Fibroblast of pulmonary artery (primary cell): ENCODE data around the gene TMEM115.
A peak's percentile ranks its signal among the peaks of the same experiment; 100 is the strongest.

ENCODE experiments used
- DNase-seq: peaks from one replicate; pipeline ENCODE4 v3.0.0-alpha.2; 2010; ENCODE audit warnings: low read depth
- H3K4me3 ChIP-seq: replicated peaks from 2 replicates; pipeline ENCODE4 v1.5.1; 2011; ENCODE audit warnings: low read depth, mild to moderate bottlenecking, control low read depth, low read length, moderate library complexity
- TF ChIP-seq, protein P1 (sequence below): IDR thresholded peaks from 2 replicates; pipeline ENCODE4 v1.5.1; 2011; ENCODE audit warnings: mild to moderate bottlenecking, control low read depth, low read length, inconsistent platforms; ENCODE audit errors: missing control alignments

Gene TMEM115

DNA sequence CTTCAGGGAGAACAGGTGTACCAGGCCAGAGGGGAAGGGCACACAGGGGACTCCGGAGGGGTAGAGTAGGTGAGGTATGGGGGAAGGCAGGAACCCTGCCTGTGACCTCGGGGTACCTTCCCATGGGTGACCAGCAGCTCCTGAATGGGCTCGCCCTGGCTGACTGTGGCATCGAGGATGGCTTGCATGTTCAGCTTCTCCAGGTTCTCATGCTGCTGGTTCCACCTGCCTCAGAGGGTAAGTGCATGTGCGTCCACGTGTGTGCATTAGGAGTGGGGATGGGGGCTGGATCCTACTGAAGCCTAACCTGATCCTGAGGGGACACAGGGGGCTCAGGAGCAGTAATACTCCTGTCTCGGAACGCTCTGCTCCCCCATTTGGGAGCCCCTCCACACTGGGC lies 14.3 kb downstream of the TMEM115 start:
- TF ChIP-seq, protein P1, sequence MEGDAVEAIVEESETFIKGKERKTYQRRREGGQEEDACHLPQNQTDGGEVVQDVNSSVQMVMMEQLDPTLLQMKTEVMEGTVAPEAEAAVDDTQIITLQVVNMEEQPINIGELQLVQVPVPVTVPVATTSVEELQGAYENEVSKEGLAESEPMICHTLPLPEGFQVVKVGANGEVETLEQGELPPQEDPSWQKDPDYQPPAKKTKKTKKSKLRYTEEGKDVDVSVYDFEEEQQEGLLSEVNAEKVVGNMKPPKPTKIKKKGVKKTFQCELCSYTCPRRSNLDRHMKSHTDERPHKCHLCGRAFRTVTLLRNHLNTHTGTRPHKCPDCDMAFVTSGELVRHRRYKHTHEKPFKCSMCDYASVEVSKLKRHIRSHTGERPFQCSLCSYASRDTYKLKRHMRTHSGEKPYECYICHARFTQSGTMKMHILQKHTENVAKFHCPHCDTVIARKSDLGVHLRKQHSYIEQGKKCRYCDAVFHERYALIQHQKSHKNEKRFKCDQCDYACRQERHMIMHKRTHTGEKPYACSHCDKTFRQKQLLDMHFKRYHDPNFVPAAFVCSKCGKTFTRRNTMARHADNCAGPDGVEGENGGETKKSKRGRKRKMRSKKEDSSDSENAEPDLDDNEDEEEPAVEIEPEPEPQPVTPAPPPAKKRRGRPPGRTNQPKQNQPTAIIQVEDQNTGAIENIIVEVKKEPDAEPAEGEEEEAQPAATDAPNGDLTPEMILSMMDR = no peak
- DNase-seq = no peak
- H3K4me3 ChIP-seq = peak overlapping the region; percentile 55

DNA sequence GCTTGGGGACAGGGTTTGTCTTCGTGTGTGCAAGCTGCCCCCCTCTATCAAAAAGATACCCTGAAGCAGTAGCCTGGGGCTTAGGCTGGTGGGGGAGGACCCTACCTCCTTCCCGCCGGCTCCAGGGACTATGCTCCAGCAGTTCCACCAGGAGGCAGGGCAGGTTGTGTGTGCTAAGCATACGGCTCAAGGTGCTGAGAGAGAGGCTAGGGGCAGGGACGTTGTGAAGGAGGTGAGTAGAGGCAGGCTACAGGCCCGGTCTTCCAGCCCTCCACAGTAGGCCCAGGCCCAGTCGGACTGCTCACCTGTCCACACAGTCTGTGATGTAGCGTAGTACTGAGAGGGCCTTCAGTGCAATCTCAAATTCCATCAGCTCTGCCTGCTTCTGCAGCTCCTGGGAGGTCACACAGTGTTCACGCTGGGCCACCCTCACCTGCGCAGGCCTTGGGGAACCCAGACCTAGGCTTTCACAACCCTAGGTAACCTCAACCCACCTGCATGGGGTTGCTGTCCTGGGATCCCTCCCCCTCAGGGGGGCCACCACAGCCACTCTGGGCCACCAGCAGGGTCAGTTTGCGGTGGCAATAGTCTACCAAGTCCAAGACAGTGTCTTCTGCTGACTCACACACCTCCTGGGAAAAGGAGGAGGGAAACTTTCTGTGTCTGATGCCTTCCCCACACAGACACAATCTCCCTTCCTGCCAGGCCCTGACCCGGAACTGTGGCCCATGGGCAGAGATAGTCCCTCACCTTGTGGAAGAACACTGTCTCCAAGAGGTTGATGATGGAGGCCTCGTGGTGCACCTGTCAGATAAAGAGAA lies 16.3 kb downstream of the TMEM115 start:
- DNase-seq = no peak
- TF ChIP-seq, protein P1 = peak; percentile 6

DNA sequence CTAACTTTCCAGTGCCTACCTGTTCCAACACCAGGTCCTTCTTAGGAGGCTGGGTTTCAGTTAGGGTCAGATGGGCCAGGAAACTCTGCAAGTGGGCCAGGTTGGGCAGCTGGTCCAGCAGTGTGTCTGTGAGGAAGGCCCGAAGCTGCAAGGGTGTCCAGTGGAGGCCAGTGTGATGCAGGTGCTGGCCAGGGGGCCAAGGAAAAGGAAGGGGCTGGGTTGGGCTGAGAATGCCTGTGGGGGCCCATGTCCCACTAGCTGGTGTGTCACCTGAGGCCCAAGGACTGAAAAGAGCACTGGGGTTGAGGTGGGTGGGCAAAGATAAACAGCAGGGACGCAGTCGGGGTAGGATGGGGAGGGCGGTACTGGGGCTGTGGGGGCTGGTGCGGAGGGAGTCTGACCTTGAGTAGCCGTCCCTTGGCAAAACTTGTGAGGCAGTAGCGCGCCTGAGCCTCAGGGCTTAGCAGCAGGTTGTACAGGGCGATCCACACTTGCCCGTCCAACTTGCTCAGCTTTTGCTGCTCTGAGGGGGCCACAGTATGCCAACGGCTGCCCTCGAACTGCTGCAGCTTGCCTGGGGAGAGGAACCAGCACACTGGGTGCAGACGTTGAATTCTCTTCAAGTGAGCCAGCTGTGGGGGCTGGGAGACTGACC lies 17.2 kb downstream of the TMEM115 start:
- TF ChIP-seq, protein P1 = no peak
- H3K4me3 ChIP-seq = no peak overlapping the region
- no peak for DNase-seq

More for the DNA sequence above, 16.3 kb downstream of the TMEM115 start:
- H3K4me3 ChIP-seq = no peak overlapping the region

DNA sequence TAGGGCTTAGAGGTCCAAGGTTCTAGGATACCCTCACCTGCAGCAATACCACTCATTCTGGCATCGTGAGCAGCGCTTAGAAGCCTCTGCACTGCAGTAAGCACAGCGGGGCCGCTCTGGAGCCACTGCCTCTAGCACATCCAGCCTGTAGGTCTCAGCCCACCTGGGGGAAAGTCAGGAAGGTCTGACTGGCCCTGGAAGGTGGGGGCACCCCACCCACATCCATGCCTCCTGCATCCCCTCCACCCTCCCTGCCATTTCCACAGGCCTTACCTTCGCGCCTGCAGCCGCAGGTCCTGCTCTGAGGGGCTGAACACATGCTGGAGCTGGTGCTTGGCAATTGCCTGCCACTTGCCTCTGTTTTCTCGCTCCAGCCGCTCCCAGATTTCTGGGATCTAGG lies 17.8 kb downstream of the TMEM115 start:
- TF ChIP-seq, protein P1 = no peak
- no peak for DNase-seq
- H3K4me3 ChIP-seq = peak overlapping the region; percentile 43

DNA sequence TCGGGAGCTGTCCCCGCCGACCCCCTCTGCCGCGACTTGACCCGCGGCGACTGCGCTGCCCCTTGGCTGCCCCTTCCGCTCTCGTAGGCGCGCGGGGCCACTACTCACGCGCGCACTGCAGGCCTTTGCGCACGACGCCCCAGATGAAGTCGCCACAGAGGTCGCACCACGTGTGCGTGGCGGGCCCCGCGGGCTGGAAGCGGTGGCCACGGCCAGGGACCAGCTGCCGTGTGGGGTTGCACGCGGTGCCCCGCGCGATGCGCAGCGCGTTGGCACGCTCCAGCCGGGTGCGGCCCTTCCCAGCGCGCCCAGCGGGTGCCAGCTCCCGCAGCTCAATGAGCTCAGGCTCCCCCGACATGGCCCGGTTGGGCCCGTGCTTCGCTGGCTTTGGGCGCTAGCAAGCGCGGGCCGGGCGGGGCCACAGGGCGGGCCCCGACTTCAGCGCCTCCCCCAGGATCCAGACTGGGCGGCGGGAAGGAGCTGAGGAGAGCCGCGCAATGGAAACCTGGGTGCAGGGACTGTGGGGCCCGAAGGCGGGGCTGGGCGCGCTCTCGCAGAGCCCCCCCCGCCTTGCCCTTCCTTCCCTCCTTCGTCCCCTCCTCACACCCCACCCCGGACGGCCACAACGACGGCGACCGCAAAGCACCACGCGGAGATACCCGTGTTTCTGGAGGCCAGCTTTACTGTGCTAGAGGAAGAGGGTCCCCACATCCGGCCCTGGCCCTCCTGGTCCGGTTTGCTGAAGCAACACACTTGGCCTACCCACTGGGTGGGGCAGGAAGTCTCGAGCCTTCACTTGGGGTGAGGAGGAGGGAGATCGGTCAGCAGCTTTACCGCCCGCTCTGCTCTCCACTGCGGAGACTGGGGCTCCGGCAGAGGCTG lies 18.6 kb downstream of the TMEM115 start, which contains the start of gene RASSF1:
TSS of gene RASSF1 (minus strand) at position 389 of the 882 bp plus-strand sequence. CDS start at position 358, 31 bp downstream.
- peak within 1 kb of the TSS; percentile 43 for H3K4me3 ChIP-seq
- DNase-seq = peak; percentile 41
- TF ChIP-seq, protein P1 = no peak

DNA sequence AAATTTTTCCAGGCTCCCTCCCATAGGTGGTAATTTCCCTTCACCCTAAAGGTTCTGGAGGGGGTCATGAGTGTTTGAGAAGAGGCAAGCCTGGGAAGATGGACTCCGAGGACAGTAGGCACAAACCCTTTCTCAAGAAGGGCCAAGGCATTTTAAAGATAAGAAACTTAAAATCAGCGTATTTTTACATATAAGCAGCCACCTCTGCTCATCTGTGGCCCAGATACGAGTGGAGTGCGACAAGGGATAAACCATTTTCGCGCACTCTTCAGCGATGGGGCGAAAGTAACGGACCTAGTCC lies 19.2 kb downstream of the TMEM115 start:
- TF ChIP-seq, protein P1 = no peak
- H3K4me3 ChIP-seq = peak overlapping the region; percentile 43

More for the DNA sequence above, 19.2 kb downstream of the TMEM115 start:
- DNase-seq = no peak
